Esophagus muscularis mucosa (tissue), 4 donors: Measurements from ENCODE around the gene NTPCR.

Source experiments
- CTCF ChIP-seq, 3 experiments: fragments of 200-600 bp in 2 of 3; fragments of 450-650 bp in 1 of 3; sonication (generic) in 2 of 3; IDR thresholded peaks; one replicate each; pipeline ENCODE4 v1.5.1; 2017 to 2019; ENCODE audit warnings: antibody characterized with exemption in 3 of 3, mild to moderate bottlenecking in 2 of 3, moderate library complexity in 1 of 3
- EP300 ChIP-seq: sonication (generic); formaldehyde crosslinking; IDR thresholded peaks from one replicate; pipeline ENCODE4 v1.6.1; 2017; ENCODE audit warnings: antibody characterized with exemption
- POLR2A ChIP-seq: fragments of 450-650 bp; IDR thresholded peaks from one replicate; pipeline ENCODE4 v1.6.1; 2017; ENCODE audit warnings: antibody characterized with exemption, moderate library complexity, mild to moderate bottlenecking, low read depth

GRCh38 chr1:232987774-232988140, 37.3 kb downstream of the NTPCR start:
- TF ChIP-seq CTCF (IDR thresholded peaks at IDR 0.05), result no peak
- TF ChIP-seq EP300, result no peak
- no peak for TF ChIP-seq POLR2A
